WTC11 (cell line): ENCODE results near the gene SLC10A3. TPM values are rescaled to one million over a fixed set of nuclear protein-coding genes. Genes with fewer than 3 reads are reported as not detected.

Experiments used
- ATAC-seq: fragments of 200-7000 bp; cut with Tn5 transposase; 2 replicates; pipeline ENCODE4 v1.10.0; 2021; ENCODE audit warnings: mild to moderate bottlenecking, moderate library complexity
- CTCF ChIA-PET: fragments of 300-600 bp; sonication (Branson Sonifier 250); formaldehyde crosslinking; loops from one replicate; lab custom pipeline; 2021; ENCODE audit warnings: antibody characterized with exemption; lab: Charles Lee
- POLR2A ChIA-PET: fragments of 350-600 bp; sonication (Branson Sonifier 250); formaldehyde crosslinking; loops from one replicate; lab custom pipeline; 2021; ENCODE audit warnings: antibody characterized with exemption; lab: Charles Lee
- DNase-seq: peaks from one replicate; pipeline ENCODE4 v3.0.0; 2021; ENCODE audit warnings: low spot score
- H3K27ac Mint-ChIP-seq: 2 replicates; pipeline ENCODE4 v1.8.0; 2021; ENCODE audit warnings: mixed read lengths
- H3K27me3 Mint-ChIP-seq: 2 replicates; pipeline ENCODE4 v1.8.0; 2021; ENCODE audit warnings: low read depth, mild to moderate bottlenecking, moderate library complexity, mixed read lengths
- H3K36me3 Mint-ChIP-seq: 2 replicates; pipeline ENCODE4 v1.8.0; 2021; ENCODE audit warnings: mixed read lengths
- H3K4me1 Mint-ChIP-seq: 2 replicates; pipeline ENCODE4 v1.8.0; 2022; ENCODE audit warnings: mixed read lengths
- H3K4me3 Mint-ChIP-seq: 2 replicates; pipeline ENCODE4 v1.8.0; 2021; ENCODE audit warnings: mild to moderate bottlenecking, moderate library complexity, mixed read lengths
- H3K9me3 Mint-ChIP-seq: 2 replicates; pipeline ENCODE4 v1.8.0; 2021; ENCODE audit warnings: mixed read lengths
- ARID4B ChIP-seq: sonication (generic); formaldehyde crosslinking; IDR thresholded peaks from 2 replicates; pipeline ENCODE4 v1.8.0; 2023; ENCODE audit warnings: missing genetic modification reagents, mild to moderate bottlenecking, borderline replicate concordance
- CDX4 ChIP-seq: fragments of 250-450 bp; sonication (Bioruptor Pico); IDR thresholded peaks from 2 replicates; pipeline ENCODE4 v1.9.0; 2021; ENCODE audit warnings: moderate library complexity, mild to moderate bottlenecking, inconsistent platforms, borderline replicate concordance
- ESRRA ChIP-seq: sonication (generic); formaldehyde crosslinking; IDR thresholded peaks from 2 replicates; pipeline ENCODE4 v1.8.1; 2022; ENCODE audit warnings: mild to moderate bottlenecking, missing genetic modification reagents, borderline replicate concordance
- IRF1 ChIP-seq: sonication (generic); formaldehyde crosslinking; IDR thresholded peaks from 2 replicates; pipeline ENCODE4 v1.8.0; 2023; ENCODE audit warnings: missing genetic modification reagents
- JAZF1 ChIP-seq: fragments of 250-450 bp; sonication (Bioruptor Pico); IDR thresholded peaks from 2 replicates; pipeline ENCODE4 v1.9.0; 2021; ENCODE audit warnings: moderate library complexity, mild to moderate bottlenecking, inconsistent platforms
- NFYB ChIP-seq: sonication (generic); formaldehyde crosslinking; conservative IDR thresholded peaks from 2 replicates; pipeline ENCODE4 v1.8.0; 2022; ENCODE audit warnings: low read depth, missing genetic modification reagents
- ZBTB21 ChIP-seq: sonication (generic); formaldehyde crosslinking; IDR thresholded peaks from 2 replicates; pipeline ENCODE4 v1.8.1; 2023; ENCODE audit warnings: mild to moderate bottlenecking, missing genetic modification reagents, borderline replicate concordance
- ZBTB43 ChIP-seq: sonication (generic); formaldehyde crosslinking; IDR thresholded peaks from 2 replicates; pipeline ENCODE4 v1.8.1; 2023; ENCODE audit warnings: mild to moderate bottlenecking, missing genetic modification reagents
- ZNF416 ChIP-seq: fragments of 250-450 bp; sonication (Bioruptor Pico); IDR thresholded peaks from 2 replicates; pipeline ENCODE4 v1.9.0; 2021; ENCODE audit warnings: mild to moderate bottlenecking, inconsistent platforms
- total RNA-seq: library from RNA; stranded (reverse); gene quantifications from 3 replicates; pipeline ENCODE4 v1.2.3, GENCODE V29; 2021
- TF ChIP-seq, protein P1 (sequence below): fragments of 250-450 bp; sonication (Bioruptor Pico); IDR thresholded peaks from 2 replicates; pipeline ENCODE4 v1.9.0; 2021; ENCODE audit warnings: mild to moderate bottlenecking, borderline replicate concordance

Gene SLC10A3
- total RNA-seq, 1 experiment from 2014 or later: 9.8 TPM

- ChIA-PET POLR2A (no interaction called here), CTCF (no interaction called here)
- H3K27me3 Mint-ChIP-seq: peaks cover 2% of the 10 kb centered on the region; the same call in 1 of the 2 replicates
- no peaks in the 10 kb centered on the region for H3K4me1 Mint-ChIP-seq
- H3K36me3 Mint-ChIP-seq: peaks cover 2% of the 10 kb centered on the region; the same call in 1 of the 2 replicates
- ATAC-seq (no peak), DNase-seq (no peak)
- no peak for TF ChIP-seq ESRRA (CRISPR knock-in tag)
- H3K9me3 Mint-ChIP-seq: no peaks in the 10 kb centered on the region
- no peak overlapping the region for H3K4me3 Mint-ChIP-seq
- no peak overlapping the region for H3K27ac Mint-ChIP-seq
These were observed 18.4 kb downstream of the SLC10A3 start for GRCh38 chrX:154471839-154472684.

GRCh38 chrX:154470914-154471568 lies 19.4 kb downstream of the SLC10A3 start:
- H3K27ac Mint-ChIP-seq: no peak overlapping the region
- no peaks in the 10 kb centered on the region for H3K4me1 Mint-ChIP-seq
- no peak for DNase-seq
- no peaks in the 10 kb centered on the region for H3K9me3 Mint-ChIP-seq
- peaks cover 2% of the 10 kb centered on the region; the same call in 1 of the 2 replicates for H3K36me3 Mint-ChIP-seq
- ATAC-seq: no peak
- POLR2A ChIA-PET: no interaction called here
- TF ChIP-seq ZBTB43 (CRISPR knock-in tag) (no peak), ARID4B (CRISPR knock-in tag) (no peak), ZNF416 (no peak), NFYB (CRISPR knock-in tag) (no peak), IRF1 (no peak), ZBTB21 (CRISPR knock-in tag) (no peak), JAZF1 (CRISPR knock-in tag) (no peak), CDX4 (CRISPR knock-in tag) (no peak)
- TF ChIP-seq, protein P1, sequence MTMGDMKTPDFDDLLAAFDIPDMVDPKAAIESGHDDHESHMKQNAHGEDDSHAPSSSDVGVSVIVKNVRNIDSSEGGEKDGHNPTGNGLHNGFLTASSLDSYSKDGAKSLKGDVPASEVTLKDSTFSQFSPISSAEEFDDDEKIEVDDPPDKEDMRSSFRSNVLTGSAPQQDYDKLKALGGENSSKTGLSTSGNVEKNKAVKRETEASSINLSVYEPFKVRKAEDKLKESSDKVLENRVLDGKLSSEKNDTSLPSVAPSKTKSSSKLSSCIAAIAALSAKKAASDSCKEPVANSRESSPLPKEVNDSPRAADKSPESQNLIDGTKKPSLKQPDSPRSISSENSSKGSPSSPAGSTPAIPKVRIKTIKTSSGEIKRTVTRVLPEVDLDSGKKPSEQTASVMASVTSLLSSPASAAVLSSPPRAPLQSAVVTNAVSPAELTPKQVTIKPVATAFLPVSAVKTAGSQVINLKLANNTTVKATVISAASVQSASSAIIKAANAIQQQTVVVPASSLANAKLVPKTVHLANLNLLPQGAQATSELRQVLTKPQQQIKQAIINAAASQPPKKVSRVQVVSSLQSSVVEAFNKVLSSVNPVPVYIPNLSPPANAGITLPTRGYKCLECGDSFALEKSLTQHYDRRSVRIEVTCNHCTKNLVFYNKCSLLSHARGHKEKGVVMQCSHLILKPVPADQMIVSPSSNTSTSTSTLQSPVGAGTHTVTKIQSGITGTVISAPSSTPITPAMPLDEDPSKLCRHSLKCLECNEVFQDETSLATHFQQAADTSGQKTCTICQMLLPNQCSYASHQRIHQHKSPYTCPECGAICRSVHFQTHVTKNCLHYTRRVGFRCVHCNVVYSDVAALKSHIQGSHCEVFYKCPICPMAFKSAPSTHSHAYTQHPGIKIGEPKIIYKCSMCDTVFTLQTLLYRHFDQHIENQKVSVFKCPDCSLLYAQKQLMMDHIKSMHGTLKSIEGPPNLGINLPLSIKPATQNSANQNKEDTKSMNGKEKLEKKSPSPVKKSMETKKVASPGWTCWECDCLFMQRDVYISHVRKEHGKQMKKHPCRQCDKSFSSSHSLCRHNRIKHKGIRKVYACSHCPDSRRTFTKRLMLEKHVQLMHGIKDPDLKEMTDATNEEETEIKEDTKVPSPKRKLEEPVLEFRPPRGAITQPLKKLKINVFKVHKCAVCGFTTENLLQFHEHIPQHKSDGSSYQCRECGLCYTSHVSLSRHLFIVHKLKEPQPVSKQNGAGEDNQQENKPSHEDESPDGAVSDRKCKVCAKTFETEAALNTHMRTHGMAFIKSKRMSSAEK (CRISPR knock-in tag): no peak
- CTCF ChIA-PET: no interaction called here
- peaks cover 2% of the 10 kb centered on the region; the same call in 1 of the 2 replicates for H3K27me3 Mint-ChIP-seq
- no peak overlapping the region for H3K4me3 Mint-ChIP-seq
